CD4-positive, alpha-beta T cell (primary cell): ENCODE results near the gene ABCG1. TPM values are rescaled to one million over a fixed set of nuclear protein-coding genes. Genes with fewer than 3 reads are reported as not detected.

Source experiments
- ATAC-seq: fragments of 200-7000 bp; cut with Tn5 transposase; one replicate; pipeline ENCODE4 v1.10.0; 2022; ENCODE audit warnings: mild to moderate bottlenecking; ENCODE audit not compliant: poor library complexity
- CTCF ChIA-PET: fragments of 350-600 bp; sonication (Branson Sonifier 250); formaldehyde crosslinking; loops from one replicate; lab custom pipeline; 2021; ENCODE audit warnings: antibody characterized with exemption, inconsistent platforms; lab: Charles Lee
- POLR2A ChIA-PET: fragments of 350-600 bp; sonication (Branson Sonifier 250); formaldehyde crosslinking; loops from one replicate; lab custom pipeline; 2021; ENCODE audit warnings: antibody characterized with exemption, inconsistent platforms; lab: Charles Lee
- DNase-seq, 14 experiments: peaks; one replicate each; pipeline ENCODE4 v3.0.0-alpha.2; 2013 to 2020; ENCODE audit warnings: mixed read lengths in 2 of 14
- H3K27ac ChIP-seq, 2 donors: one replicate each; pipeline versions ENCODE4 v1.5.1 to v1.7.0; 2013; ENCODE audit warnings: low read length in 2 of 2, low read depth in 1 of 2, mild to moderate bottlenecking in 1 of 2
- H3K27me3 ChIP-seq, 2 experiments: 1 replicate in 1 of 2; 2 replicates in 1 of 2; pipeline versions ENCODE4 v1.6.1 to v1.7.0; 2013; ENCODE audit warnings: low read length in 2 of 2, control low read depth in 1 of 2, mild to moderate bottlenecking in 1 of 2, moderate library complexity in 1 of 2; ENCODE audit not compliant: insufficient read depth in 2 of 2, control insufficient read depth in 1 of 2
- H3K36me3 ChIP-seq: one replicate; pipeline ENCODE4 v1.6.1; 2013; ENCODE audit warnings: low read length, control low read depth; ENCODE audit not compliant: insufficient read depth
- H3K4me1 ChIP-seq: one replicate; pipeline ENCODE4 v1.6.1; 2013; ENCODE audit warnings: low read length, control low read depth; ENCODE audit not compliant: insufficient read depth
- H3K4me3 ChIP-seq: one replicate; pipeline ENCODE4 v1.5.1; 2013; ENCODE audit warnings: mild to moderate bottlenecking, low read length, moderate library complexity
- H3K9me3 ChIP-seq, 2 experiments: 1 replicate in 1 of 2; 2 replicates in 1 of 2; pipeline versions ENCODE4 v1.6.1 to v1.7.0; 2013; ENCODE audit warnings: low read length in 2 of 2, mild to moderate bottlenecking in 2 of 2, control low read depth in 1 of 2, moderate library complexity in 1 of 2; ENCODE audit not compliant: control insufficient read depth in 1 of 2, insufficient read depth in 1 of 2
- H3K27ac Mint-ChIP-seq: one replicate; pipeline ENCODE4 v1.8.0; 2020; ENCODE audit warnings: mixed read lengths
- H3K27me3 Mint-ChIP-seq: one replicate; pipeline ENCODE4 v1.8.0; 2021; ENCODE audit warnings: mixed read lengths
- H3K36me3 Mint-ChIP-seq: one replicate; pipeline ENCODE4 v1.8.0; 2021; ENCODE audit warnings: low read depth, mixed read lengths
- H3K4me1 Mint-ChIP-seq: one replicate; pipeline ENCODE4 v1.8.0; 2021; ENCODE audit warnings: low read depth, mixed read lengths
- H3K4me3 Mint-ChIP-seq: one replicate; pipeline ENCODE4 v1.8.0; 2020; ENCODE audit warnings: mild to moderate bottlenecking, mixed read lengths
- H3K9me3 Mint-ChIP-seq: one replicate; pipeline ENCODE4 v1.8.0; 2020; ENCODE audit warnings: mixed read lengths
- CTCF ChIP-seq: fragments of 200-600 bp; IDR thresholded peaks from one replicate; pipeline ENCODE4 v1.8.0; 2022; ENCODE audit warnings: antibody characterized with exemption, mild to moderate bottlenecking
- intact Hi-C, 2 experiments: fragments of 100-400 bp; cut with DNase I in 1 of 2; cut with micrococcal nuclease in 1 of 2; formaldehyde crosslinking; loops; one replicate each; pipeline versions ENCODE4 v1.15.1 to v1.9.0; 2023 to 2025; cut with DNase I, micrococcal nuclease
- total RNA-seq, 174 experiments: library from RNA in 2 of 174; stranded (reverse) in 2 of 174; gene quantifications; one replicate each; pipeline ENCODE4 v1.2.3 and lab custom pipeline; 2021 to 2026

ABCG1 gene
- total RNA-seq, 2 experiments from 2014 or later = 109 to 116 TPM

GRCh38 chr21:42248783-42249597 is 30.1 kb downstream of the ABCG1 start:
- H3K4me1 Mint-ChIP-seq = peaks cover 55% of the 10 kb centered on the region
- no peak overlapping the region for H3K27ac ChIP-seq
- H3K27me3 ChIP-seq = no peaks in the 10 kb centered on the region
- no peak overlapping the region for H3K27ac Mint-ChIP-seq
- H3K4me3 Mint-ChIP-seq = no peak overlapping the region
- H3K9me3 Mint-ChIP-seq = no peaks in the 10 kb centered on the region
- no peak for TF ChIP-seq CTCF
- H3K36me3 Mint-ChIP-seq = peaks cover 29% of the 10 kb centered on the region
- intact Hi-C loops = no loop called here
- DNase-seq = peak in 2 of 14 experiments; percentile 45 to 46
- no peaks in the 10 kb centered on the region for H3K9me3 ChIP-seq
- CTCF ChIA-PET = interaction anchor here (0.8 to 1.0 kb wide), 2 partner anchors 14 to 103 kb away, joined by 3 read pairs; no protein-coding TSS in a partner anchor
- H3K36me3 ChIP-seq = peaks cover 4% of the 10 kb centered on the region
- H3K4me1 ChIP-seq = peaks cover 22% of the 10 kb centered on the region
- no peak overlapping the region for H3K4me3 ChIP-seq
- no peaks in the 10 kb centered on the region for H3K27me3 Mint-ChIP-seq
- POLR2A ChIA-PET = no interaction called here
- no peak for ATAC-seq

GRCh38 chr21:42250422-42251403 is 31.8 kb downstream of the ABCG1 start:
- Mint-ChIP-seq H3K9me3 (no peaks in the 10 kb centered on the region), H3K27ac (peak overlapping the region; percentile 76), H3K27me3 (no peaks in the 10 kb centered on the region), H3K4me3 (no peak overlapping the region), H3K36me3 (peaks cover 24% of the 10 kb centered on the region), H3K4me1 (peaks cover 66% of the 10 kb centered on the region)
- ChIA-PET CTCF (no interaction called here), POLR2A (no interaction called here)
- H3K9me3 ChIP-seq = no peaks in the 10 kb centered on the region
- ATAC-seq (no peak), DNase-seq (no peak)
- peaks cover 4% of the 10 kb centered on the region for H3K36me3 ChIP-seq
- no peaks in the 10 kb centered on the region for H3K27me3 ChIP-seq
- no peak overlapping the region for H3K27ac ChIP-seq
- intact Hi-C loops = no loop called here
- no peak overlapping the region for H3K4me3 ChIP-seq
- peaks cover 24% of the 10 kb centered on the region for H3K4me1 ChIP-seq
- no peak for TF ChIP-seq CTCF

- intact Hi-C loops = no loop called here
- Histone ChIP-seq H3K36me3 (peaks cover 8% of the 10 kb centered on the region), H3K4me1 (peaks cover 24% of the 10 kb centered on the region), H3K4me3 (no peak overlapping the region), H3K9me3 (no peaks in the 10 kb centered on the region), H3K27me3 (no peaks in the 10 kb centered on the region), H3K27ac (no peak overlapping the region)
- TF ChIP-seq CTCF = no peak
- H3K9me3 Mint-ChIP-seq = no peaks in the 10 kb centered on the region
- DNase-seq (no peak), ATAC-seq (no peak)
- POLR2A ChIA-PET = interaction anchor here (1.2 kb wide), 1 partner anchor 13 kb away, joined by 3 read pairs; no protein-coding TSS in a partner anchor
- CTCF ChIA-PET = interaction anchor here (0.7 kb wide), 1 partner anchor 7 kb away, joined by 3 read pairs; no protein-coding TSS in a partner anchor
- H3K36me3 Mint-ChIP-seq = peaks cover 24% of the 10 kb centered on the region
- H3K4me1 Mint-ChIP-seq = peaks cover 72% of the 10 kb centered on the region
- H3K27ac Mint-ChIP-seq = peak overlapping the region; percentile 76
- H3K4me3 Mint-ChIP-seq = no peak overlapping the region
- H3K27me3 Mint-ChIP-seq = no peaks in the 10 kb centered on the region
Measured at GRCh38 chr21:42251654-42252324, 32.8 kb downstream of the ABCG1 start.
